Stimulated activated CD4-positive, alpha-beta T cell treated with anti-CD3 and anti-CD28 coated beads, Interleukin-12 subunit alpha, Interleukin-12 subunit beta, amount 100 ng/mL, for 48 hours (primary cell): Measurements from ENCODE around the gene MYADM.
A peak's percentile ranks its signal among the peaks of the same experiment; 100 is the strongest.
"Not testable (repeated sequence)": the region's sequence is repeated elsewhere in the genome, so short reads cannot be mapped to it uniquely, and the experiment has no call there.

ENCODE experiments used
- DNase-seq, 3 donors: peaks; one replicate each; pipeline ENCODE4 v3.0.0-alpha.2; 2020; ENCODE audit warnings: low read depth in 2 of 3, low spot score in 1 of 3

Gene MYADM

DNA sequence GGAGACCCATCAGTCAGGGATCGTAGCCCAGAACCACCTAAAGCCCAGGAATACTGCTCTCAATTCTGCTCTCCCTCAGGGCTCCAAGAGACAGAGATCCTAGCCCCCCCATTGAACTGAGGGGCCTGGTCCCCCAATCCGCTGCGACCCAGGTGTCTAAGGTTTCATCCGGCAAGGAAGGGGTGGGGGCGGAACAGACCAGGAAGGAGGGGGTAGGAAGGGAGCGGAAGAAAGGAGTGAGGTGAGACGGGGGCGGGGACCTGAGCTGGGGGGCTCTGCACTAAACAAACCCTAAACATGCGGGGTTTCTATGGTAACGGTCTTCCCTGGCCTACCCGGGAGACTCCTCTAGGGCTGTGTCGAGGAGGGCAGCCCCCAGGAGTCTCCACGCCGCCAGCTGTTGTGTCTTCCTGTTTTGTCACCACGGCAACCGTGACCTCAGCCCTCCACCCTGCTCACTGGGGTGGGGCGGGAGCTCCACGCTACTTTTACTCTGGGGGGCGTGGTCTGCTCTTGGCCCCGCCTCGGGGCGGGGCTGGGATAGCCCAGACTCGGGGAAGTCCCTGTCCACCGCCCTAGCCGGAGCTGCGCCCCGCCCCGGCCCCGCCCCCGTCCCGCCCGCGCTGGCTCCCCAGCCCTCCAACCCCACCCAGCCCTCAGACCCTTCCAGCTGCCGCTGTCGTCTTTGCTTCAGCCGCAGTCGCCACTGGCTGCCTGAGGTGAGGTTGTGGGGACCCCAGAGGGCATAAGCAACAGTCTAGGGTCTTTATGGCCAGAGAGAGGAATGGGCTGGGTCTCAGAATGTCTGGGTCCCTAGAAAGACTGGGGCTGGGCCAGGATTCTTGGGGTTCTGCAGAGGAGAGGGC is at the start of gene MYADM:
TSS of gene MYADM (plus strand) at position 659 of the 866 bp plus-strand sequence. CDS start 5,647 bp downstream, outside the sequence.
- DNase-seq: peak; percentile 96 to 99 (median 97)

DNA sequence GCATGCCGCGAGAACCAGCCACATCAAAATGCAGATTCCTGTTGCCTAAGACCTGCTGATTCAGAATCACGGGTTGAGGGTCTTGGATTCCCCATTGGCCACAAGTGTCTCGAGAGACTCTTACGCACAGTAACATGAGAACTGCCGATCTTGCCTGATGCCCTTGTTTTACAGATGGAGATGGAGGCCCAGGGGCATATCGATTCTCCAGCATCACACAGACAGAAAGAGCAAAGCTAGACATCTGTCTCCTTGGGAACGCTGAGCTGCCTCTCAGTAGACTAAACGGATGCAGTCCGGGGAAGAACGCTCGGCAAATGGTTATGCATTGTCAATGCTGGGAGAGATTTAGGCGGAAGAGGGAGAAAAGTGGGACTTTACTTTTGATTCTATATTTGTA is 48.9 kb upstream of the MYADM start:
- no peak for DNase-seq

DNA sequence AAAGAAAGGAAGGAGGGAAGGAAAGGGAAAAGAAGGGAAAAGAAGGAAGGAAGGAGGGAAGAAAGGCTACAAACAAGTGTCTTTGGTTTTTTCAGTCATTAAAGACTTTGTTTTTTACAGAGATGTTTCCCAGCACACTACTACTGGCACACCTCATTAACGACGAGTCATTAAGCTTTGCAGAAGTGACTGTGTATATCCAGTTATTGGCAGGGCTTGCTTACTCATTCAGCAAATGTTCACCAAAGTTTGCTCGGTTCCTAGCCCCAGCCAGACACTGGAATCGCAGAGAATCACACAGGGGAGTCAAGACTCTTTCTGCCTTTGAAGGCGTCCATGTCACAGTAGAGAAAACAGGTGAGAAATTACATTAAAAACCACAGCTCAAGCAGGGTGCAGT is 47.8 kb upstream of the MYADM start:
- no peak for DNase-seq

DNA sequence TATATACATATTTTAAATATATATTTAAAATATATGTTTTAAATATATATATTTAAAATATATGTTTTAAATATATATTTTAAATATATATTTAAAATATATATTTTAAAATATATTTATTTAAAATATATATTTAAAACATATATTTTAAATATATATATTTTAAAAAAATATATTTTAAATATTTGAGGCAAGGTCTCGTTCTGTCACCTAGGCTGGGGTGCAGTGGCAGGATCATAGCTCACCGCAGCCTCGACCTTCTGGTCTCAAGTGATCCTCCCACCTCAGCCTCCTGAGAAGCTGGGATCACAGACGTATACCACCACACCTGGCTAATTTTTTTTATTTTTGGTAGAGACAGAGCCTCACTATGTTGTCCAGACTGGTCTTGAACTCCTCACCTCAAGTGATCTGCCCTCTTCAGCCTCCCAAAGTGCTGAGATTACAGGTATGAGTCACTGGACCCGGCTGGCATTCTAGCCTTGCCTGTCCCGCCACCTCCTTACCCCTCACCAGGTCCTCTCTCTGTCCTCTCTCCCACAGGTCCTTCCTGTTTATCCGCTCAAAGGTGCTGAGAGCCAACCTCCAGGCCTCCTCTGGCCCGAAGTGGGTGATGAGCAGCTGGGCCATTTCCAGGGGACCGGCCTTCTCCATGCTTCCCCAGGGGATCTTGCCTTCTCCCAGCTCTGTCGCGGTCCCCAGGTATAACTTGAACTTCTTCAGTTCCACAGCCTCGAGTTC is 44.1 kb upstream of the MYADM start:
- no peak for DNase-seq

DNA sequence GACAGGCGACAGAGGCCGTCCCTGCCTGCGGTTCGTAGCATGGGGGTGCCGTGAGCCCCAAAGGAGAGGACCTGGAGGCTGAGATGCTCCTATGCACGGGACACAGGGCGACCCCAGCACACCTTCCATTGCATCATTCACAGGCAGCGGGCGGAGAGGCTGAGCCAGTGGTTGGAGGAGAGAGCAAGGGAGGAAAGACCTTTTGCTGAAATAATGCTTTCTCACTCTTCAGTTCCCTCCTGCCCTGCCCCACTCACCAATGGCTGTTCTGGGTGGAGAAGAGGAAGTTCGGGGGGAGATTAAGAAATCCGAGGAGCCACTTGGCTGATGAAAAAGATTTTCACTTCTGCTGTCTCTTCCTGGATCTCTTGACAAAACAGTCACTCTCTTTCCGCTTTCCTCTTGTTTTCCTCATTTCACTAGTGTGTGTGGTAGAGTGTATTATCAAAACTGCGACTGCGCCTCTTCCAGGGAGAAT is 43.5 kb upstream of the MYADM start, which contains the start of gene NLRP12:
TSS of gene NLRP12 (minus strand) at position 181 of the 478 bp plus-strand sequence. CDS start at position 41, 140 bp downstream.
- DNase-seq: no peak

GRCh38 chr19:53826876-53827275 is 40.8 kb upstream of the MYADM start:
- no peak for DNase-seq

GRCh38 chr19:53828531-53828930 is 39.2 kb upstream of the MYADM start:
- no peak for DNase-seq

DNA sequence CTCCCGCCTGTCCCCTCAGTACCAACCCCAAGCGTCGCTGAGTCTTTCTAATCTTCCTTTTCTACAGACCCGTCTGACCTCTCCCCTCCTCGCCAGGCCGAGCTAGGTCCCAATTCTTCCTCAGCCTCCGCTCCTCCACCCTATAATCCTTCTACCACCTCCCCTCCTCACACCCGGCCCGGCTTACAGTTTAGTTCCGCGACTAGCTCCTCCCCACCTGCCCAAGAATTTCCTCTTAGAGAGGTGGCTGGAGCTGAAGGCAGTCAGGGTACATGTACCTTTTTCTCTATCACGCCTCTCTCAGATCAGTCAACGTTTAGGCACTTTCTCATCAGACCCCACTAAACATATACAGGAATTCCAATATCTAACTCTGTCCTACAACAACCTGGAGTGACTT is 34.8 kb upstream of the MYADM start:
- not testable (repeated sequence) for DNase-seq

DNA sequence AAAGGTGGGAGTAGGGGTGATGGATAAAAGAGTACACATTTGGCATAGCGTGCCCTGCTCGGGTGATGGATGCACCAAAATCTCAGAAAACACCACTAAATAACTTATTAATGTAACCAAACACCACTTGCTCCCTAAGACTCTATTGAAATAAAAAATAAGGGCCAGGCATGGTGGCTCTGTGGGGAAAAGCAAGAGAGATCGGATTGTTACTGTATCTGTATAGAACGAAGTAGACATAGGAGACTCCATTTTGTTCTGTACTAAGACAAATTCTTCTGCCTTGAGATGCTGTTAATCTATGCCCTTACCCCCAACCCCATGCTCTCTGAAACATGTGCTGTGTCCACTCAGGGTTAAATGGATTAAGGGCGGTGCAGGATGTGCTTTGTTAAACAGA is 29.2 kb upstream of the MYADM start:
- not testable (repeated sequence) for DNase-seq

- DNase-seq: not testable (repeated sequence)
These were observed 27.4 kb upstream of the MYADM start for GRCh38 chr19:53840241-53840640.

GRCh38 chr19:53840914-53841313 is 26.8 kb upstream of the MYADM start:
- DNase-seq: not testable (repeated sequence)

- DNase-seq: no peak
These were observed 22.8 kb upstream of the MYADM start for GRCh38 chr19:53844849-53845246.

DNA sequence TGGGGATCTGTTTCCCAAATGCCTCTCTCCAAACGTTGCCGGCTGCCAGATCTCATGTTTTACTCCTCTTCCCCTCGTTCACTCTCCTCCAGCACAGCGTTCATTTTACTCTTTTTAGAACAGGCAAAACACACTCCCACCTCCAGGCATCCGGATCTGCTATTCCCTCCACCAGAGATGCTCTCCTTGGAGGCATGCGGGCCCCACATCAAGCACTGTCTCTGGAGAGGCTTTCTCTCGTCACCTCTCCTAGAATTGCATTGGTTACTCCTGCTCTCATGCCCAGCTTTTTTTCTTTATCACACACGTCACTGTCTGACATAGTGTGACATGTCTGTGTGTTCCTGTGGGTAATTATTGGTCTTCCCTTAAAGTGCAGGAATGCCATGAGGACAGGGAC is 20.1 kb upstream of the MYADM start:
- no peak for DNase-seq

DNA sequence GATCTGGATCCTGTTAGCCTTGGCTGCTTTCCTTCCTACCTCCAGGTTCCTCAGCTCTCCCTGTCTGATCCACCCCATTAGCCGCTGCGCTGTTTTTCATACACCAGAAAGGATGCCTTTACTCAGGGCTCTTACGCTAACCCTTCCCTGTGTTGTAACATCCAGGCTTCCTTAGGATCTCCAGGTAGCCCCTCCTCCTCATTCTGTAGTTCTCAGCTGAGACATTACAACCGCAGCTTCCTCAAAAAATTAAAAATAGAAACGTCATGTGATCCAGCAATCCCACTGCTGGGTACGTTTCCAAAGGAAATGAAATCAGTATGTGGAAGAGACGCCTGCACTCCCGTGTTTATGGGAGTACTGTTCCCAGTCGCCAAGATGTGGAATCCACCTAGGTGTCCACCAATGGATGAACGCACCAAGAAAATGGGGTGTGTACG is 18.4 kb upstream of the MYADM start:
- no peak for DNase-seq

DNA sequence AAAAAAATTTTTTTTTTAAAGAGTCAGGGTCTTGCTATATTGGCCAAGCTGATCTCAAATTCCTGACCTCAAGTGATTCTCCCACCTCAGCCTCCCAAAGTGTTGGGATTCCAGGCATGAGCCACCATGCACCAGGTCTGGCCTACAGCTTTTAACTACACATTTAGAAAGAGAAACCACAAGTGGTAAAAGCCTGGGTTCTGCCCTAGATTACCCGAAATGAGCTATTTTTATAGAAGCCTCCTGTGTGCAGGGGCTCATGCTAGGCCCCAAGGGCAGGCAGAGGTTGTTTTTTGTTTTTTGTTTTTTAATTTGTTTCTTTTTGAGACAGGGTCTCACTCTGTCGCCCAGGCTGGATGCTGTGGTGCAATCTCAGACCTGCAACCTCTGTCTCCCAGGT is 14.0 kb upstream of the MYADM start:
- no peak for DNase-seq

DNA sequence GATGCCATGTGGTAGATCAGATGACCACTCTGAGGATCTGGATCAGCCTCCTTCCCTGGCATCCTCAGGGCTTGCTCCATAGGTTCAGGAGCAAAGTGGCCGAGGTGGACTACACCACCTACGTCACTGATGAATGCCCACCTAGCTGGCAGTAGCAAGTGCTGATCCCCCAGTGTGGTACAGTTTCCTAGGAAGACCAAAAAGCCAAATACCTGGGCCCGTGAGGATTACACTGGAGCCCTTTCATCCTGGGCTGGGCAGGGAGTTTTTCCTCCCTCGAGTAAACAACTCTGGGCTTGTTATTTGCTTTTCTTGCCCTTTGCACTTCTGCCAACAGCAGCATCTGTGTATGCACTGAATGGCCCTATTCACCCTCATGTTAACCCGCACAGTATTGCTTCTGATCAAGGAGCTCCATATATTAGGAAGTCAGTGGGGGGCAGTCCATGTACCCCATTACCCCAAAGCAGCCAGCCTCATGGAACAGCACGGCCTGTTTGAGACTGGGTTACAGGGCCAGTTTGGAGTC is 3.3 kb upstream of the MYADM start:
- no peak for DNase-seq

- DNase-seq: no peak
These were observed 2.2 kb upstream of the MYADM start for GRCh38 chr19:53865523-53865917.

DNA sequence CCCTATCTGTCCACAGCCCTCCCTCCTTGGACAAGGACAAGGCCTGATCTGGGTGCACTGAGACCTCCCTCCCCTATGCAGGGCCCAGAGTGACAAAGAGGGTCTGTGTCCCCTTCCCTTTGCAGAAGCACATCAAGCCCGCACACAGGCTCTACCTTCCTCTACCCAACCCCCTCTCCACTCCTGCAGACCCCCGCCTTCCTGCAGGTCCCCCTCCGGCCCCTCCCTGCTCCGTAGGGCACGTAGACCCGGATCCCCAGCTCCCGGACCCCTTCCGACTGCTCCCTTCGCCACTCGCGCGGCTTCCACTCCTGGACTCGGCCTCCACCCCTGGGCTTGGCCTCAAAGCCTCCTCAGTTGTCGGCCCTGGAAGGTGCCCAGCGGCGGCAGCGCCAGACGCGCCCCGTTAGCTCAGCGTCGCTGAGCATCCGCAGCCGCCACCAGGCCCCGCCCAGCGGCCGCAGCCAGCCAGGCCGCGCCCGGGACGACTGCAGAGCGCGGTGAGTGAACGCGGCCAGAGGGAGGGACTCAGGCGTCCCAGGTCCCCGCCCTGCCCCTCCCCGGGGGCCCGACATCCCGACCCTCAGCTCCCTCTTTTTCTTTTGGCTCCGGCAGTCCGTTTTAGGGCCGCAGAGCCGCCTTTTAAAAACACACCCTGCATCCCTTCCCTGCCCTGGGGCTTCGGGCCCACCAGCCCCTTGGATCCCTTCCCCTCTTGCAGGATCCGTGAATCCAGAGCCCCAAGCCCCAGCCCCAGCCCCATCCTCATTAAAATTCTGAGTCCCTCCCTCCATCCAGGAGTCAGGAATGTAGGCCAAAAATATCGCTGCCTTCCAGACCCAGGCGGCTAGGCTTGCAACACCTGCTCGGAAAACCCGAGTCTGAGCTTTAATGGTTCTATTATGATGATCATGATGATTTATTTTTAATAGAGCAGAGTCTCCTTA is 1.5 kb upstream of the MYADM start:
- peak in 1 of 3 donors; percentile 67 for DNase-seq

DNA sequence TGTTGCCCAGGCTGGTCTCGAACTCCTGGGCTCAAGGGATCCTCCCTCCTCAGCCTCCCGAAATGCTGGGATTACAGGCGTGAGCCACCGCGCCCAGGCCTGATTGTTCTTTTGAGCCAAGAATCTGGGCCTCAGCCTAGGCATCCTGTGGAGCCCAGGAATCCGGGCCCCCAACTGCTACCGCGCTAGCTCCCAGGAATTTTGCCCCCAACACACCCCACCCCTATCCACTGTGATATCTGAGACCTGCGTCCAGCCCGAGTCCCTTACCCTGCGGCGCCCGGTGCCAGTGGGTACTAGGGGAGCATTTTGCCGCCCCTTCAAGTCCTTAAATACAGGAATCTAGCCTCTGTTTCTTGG is 838 bp upstream of the MYADM start:
- no peak for DNase-seq

DNA sequence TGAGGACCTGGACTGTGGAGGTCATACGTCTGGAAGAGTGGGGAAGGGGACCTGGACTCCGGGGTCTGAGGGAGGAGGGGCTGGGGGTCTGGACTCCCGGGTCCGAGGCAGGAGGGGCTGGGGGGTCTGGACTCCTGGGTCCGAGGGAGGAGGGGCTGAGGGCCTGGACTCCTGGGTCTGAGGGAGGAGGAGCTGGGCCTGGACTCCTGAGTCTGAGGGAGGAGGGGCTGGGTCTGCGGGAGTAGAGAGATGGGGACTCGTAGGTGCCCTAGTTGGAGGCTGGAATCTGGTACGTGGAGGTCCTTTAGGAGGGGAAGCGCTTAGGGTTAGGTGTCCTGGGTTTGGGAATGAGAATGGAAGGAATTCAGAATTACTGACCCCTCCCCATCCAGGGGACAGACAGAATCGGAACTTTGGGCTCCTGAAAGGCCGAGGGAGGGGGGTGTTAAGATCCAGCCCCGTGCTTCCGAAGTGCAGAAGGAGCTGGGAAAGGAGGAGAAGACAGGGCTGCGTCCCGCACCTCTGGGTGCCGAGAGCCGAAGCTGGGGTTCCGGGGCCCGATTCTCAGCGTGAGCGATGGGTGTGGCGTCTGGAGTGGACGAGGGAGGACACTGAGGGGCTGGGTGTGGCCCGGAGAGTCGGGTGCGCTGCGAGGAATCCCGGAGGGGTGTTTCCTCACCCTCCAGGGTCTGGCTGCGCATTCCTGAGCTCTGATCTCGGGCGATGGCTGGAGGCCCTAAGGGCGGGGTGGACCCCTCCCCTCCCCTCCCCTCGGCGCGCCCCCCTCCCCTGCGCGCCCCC is 608 bp downstream of the MYADM start:
- DNase-seq: no peak
